Common myeloid progenitor, CD34-positive (primary cell): ENCODE results near the gene SHANK2.
"Not testable (repeated sequence)": the region's sequence is repeated elsewhere in the genome, so short reads cannot be mapped to it uniquely, and the experiment has no call there.

Experiments
- CTCF ChIA-PET: fragments of 350-600 bp; sonication (Branson Sonifier 250); formaldehyde crosslinking; loops from one replicate; lab custom pipeline; 2021; ENCODE audit warnings: antibody characterized with exemption; lab: Charles Lee
- POLR2A ChIA-PET: fragments of 350-600 bp; sonication (Branson Sonifier 250); formaldehyde crosslinking; loops from one replicate; lab custom pipeline; 2021; ENCODE audit warnings: antibody characterized with exemption; lab: Charles Lee
- DNase-seq, 3 donors: peaks; one replicate each; pipeline versions ENCODE4 v3.0.0 to v3.0.0-alpha.2; 2013
- H3K27ac ChIP-seq, 2 experiments: 1 replicate in 1 of 2; 2 replicates in 1 of 2; pipeline ENCODE4 v1.7.0; 2013; ENCODE audit warnings: inconsistent platforms in 2 of 2, low read length in 2 of 2, mild to moderate bottlenecking in 2 of 2, low read depth in 1 of 2, moderate library complexity in 1 of 2; ENCODE audit not compliant: severe bottlenecking in 2 of 2, insufficient read depth in 1 of 2, poor library complexity in 1 of 2
- H3K27me3 ChIP-seq, 5 experiments: replicated peaks in 2 of 5; 1 replicate in 3 of 5; 2 replicates in 2 of 5; pipeline versions ENCODE4 v1.6.1 to v1.7.0; 2013; ENCODE audit warnings: low read length in 4 of 5, mild to moderate bottlenecking in 2 of 5, moderate library complexity in 2 of 5, inconsistent platforms in 1 of 5; ENCODE audit not compliant: insufficient read depth in 5 of 5, control insufficient read depth in 4 of 5
- H3K36me3 ChIP-seq, 4 experiments: 1 replicate in 2 of 4; 2 replicates in 2 of 4; pipeline versions ENCODE4 v1.6.1 to v1.7.0; 2013; ENCODE audit warnings: low read length in 3 of 4, control low read depth in 1 of 4, mild to moderate bottlenecking in 1 of 4; ENCODE audit not compliant: control insufficient read depth in 4 of 4, insufficient read depth in 4 of 4
- H3K4me1 ChIP-seq, 4 experiments: 1 replicate in 3 of 4; 2 replicates in 1 of 4; pipeline versions ENCODE4 v1.6.1 to v1.7.1; 2013; ENCODE audit warnings: low read length in 3 of 4, mild to moderate bottlenecking in 3 of 4, control low read depth in 1 of 4, inconsistent platforms in 1 of 4, moderate library complexity in 1 of 4; ENCODE audit not compliant: control insufficient read depth in 4 of 4, insufficient read depth in 4 of 4; ENCODE audit errors: control extremely low read depth in 1 of 4
- H3K4me3 ChIP-seq, 7 experiments: 1 replicate in 4 of 7; 2 replicates in 3 of 7; pipeline versions ENCODE4 v1.5.1 to v1.7.0; 2013; ENCODE audit warnings: mild to moderate bottlenecking in 7 of 7, low read length in 6 of 7, moderate library complexity in 6 of 7, inconsistent platforms in 2 of 7, low read depth in 2 of 7, control low read depth in 1 of 7; ENCODE audit not compliant: insufficient read depth in 4 of 7, control insufficient read depth in 1 of 7; ENCODE audit errors: extremely low read depth in 1 of 7
- H3K9me3 ChIP-seq, 5 experiments: 1 replicate in 4 of 5; 2 replicates in 1 of 5; pipeline versions ENCODE4 v1.6.1 to v1.7.1; 2013; ENCODE audit warnings: low read length in 4 of 5, mild to moderate bottlenecking in 2 of 5, inconsistent platforms in 1 of 5, low read depth in 1 of 5, moderate library complexity in 1 of 5; ENCODE audit not compliant: control insufficient read depth in 4 of 5, insufficient read depth in 2 of 5; ENCODE audit errors: control extremely low read depth in 1 of 5
- whole genome bisulfite sequencing: methylation state at CpG from one replicate; pipeline ENCODE4 v1.1.5; 2013; ENCODE audit not compliant: insufficient coverage; 5-methylcytosine and 5-hydroxymethylcytosine counted together

Gene SHANK2

GRCh38 chr11:71238941-71239340 is 13.4 kb downstream of the SHANK2 start:
- WGBS = 93% methylated on average over 6 of the region's 7 CpGs
- Histone ChIP-seq H3K27ac (no peak overlapping the region), H3K36me3 (no peaks in the 10 kb centered on the region), H3K4me1 (peaks cover 0 to 8% (median 0%) of the 10 kb centered on the region in 4 experiments), H3K9me3 (peaks cover 0 to 2% (median 0%) of the 10 kb centered on the region in 5 experiments), H3K27me3 (peaks cover 0 to 61% (median 5%) of the 10 kb centered on the region in 5 experiments), H3K4me3 (no peak overlapping the region)
- DNase-seq = no peak
- CTCF ChIA-PET = no interaction called here
- POLR2A ChIA-PET = no interaction called here

GRCh38 chr11:71238285-71238875 is 14.0 kb downstream of the SHANK2 start:
- Histone ChIP-seq H3K4me3 (no peak overlapping the region), H3K27ac (no peak overlapping the region), H3K36me3 (no peaks in the 10 kb centered on the region), H3K4me1 (peaks cover 0 to 8% (median 0%) of the 10 kb centered on the region in 4 experiments), H3K9me3 (no peaks in the 10 kb centered on the region), H3K27me3 (peaks cover 0 to 59% (median 5%) of the 10 kb centered on the region in 5 experiments)
- WGBS = 94% methylated on average over 8 of the region's 8 CpGs
- no peak for DNase-seq
- CTCF ChIA-PET = no interaction called here
- POLR2A ChIA-PET = no interaction called here

GRCh38 chr11:71237853-71238252 is 14.5 kb downstream of the SHANK2 start:
- WGBS = 77% methylated on average over 6 of the region's 6 CpGs
- Histone ChIP-seq H3K9me3 (no peaks in the 10 kb centered on the region), H3K36me3 (no peaks in the 10 kb centered on the region), H3K4me3 (no peak overlapping the region), H3K27me3 (peaks cover 0 to 63% (median 5%) of the 10 kb centered on the region in 5 experiments), H3K27ac (no peak overlapping the region), H3K4me1 (peaks cover 0 to 8% (median 0%) of the 10 kb centered on the region in 4 experiments)
- DNase-seq = no peak
- POLR2A ChIA-PET = no interaction called here
- CTCF ChIA-PET = no interaction called here

GRCh38 chr11:71236836-71237475 is 15.4 kb downstream of the SHANK2 start:
- no peak for DNase-seq
- no peak overlapping the region for H3K27ac ChIP-seq
- H3K4me3 ChIP-seq = no peak overlapping the region
- peaks cover 0 to 54% (median 5%) of the 10 kb centered on the region in 5 experiments for H3K27me3 ChIP-seq
- no peaks in the 10 kb centered on the region for H3K36me3 ChIP-seq
- ChIA-PET CTCF (no interaction called here), POLR2A (no interaction called here)
- WGBS = 94% methylated on average over 12 of the region's 12 CpGs
- peaks cover 0 to 8% (median 0%) of the 10 kb centered on the region in 4 experiments for H3K4me1 ChIP-seq
- peaks cover 0 to 4% (median 0%) of the 10 kb centered on the region in 5 experiments for H3K9me3 ChIP-seq

- Histone ChIP-seq H3K4me3 (no peak overlapping the region), H3K9me3 (peaks cover 0 to 4% (median 0%) of the 10 kb centered on the region in 5 experiments), H3K4me1 (no peaks in the 10 kb centered on the region), H3K36me3 (no peaks in the 10 kb centered on the region), H3K27ac (no peak overlapping the region), H3K27me3 (peaks cover 0 to 42% (median 3%) of the 10 kb centered on the region in 5 experiments)
- POLR2A ChIA-PET = no interaction called here
- CTCF ChIA-PET = no interaction called here
- DNase-seq = no peak
- WGBS = 96% methylated on average over 5 of the region's 8 CpGs
Measured at GRCh38 chr11:71235719-71236118, 16.7 kb downstream of the SHANK2 start.

- H3K27ac ChIP-seq, CTCF ChIA-PET, H3K4me3 ChIP-seq, H3K36me3 ChIP-seq, H3K9me3 ChIP-seq, DNase-seq, H3K4me1 ChIP-seq, POLR2A ChIA-PET: not testable (repeated sequence)
- WGBS = 93% methylated on average over 18 of the region's 22 CpGs
- peaks cover 0 to 26% (median 3%) of the 10 kb centered on the region in 5 experiments for H3K27me3 ChIP-seq
Measured at GRCh38 chr11:71233896-71234852, 18.2 kb downstream of the SHANK2 start.
